Neural crest cell (in vitro differentiated cells): ENCODE results near the gene TRIP13. TPM values are rescaled to one million over a fixed set of nuclear protein-coding genes. Genes with fewer than 3 reads are reported as not detected.
A peak's percentile ranks its signal among the peaks of the same experiment; 100 is the strongest.
"Not testable (repeated sequence)": the region's sequence is repeated elsewhere in the genome, so short reads cannot be mapped to it uniquely, and the experiment has no call there.

ENCODE experiments used
- DNase-seq: peaks from one replicate; pipeline ENCODE4 v3.0.0; 2021; ENCODE audit warnings: low read depth, mixed read lengths, low spot score
- H3K27ac Mint-ChIP-seq: one replicate; pipeline ENCODE4 v1.8.0; 2021; ENCODE audit warnings: mild to moderate bottlenecking, mixed read lengths; ENCODE audit not compliant: unreplicated experiment
- H3K27me3 Mint-ChIP-seq: 2 replicates; pipeline ENCODE4 v1.8.0; 2021; ENCODE audit warnings: low read depth, mild to moderate bottlenecking, mixed read lengths
- H3K36me3 Mint-ChIP-seq: 2 replicates; pipeline ENCODE4 v1.8.0; 2021; ENCODE audit warnings: low read depth, mild to moderate bottlenecking, mixed read lengths
- H3K4me1 Mint-ChIP-seq: 2 replicates; pipeline ENCODE4 v1.8.0; 2021; ENCODE audit warnings: mixed read lengths
- H3K4me3 Mint-ChIP-seq: one replicate; pipeline ENCODE4 v1.8.0; 2021; ENCODE audit warnings: mild to moderate bottlenecking, mixed read lengths
- H3K9me3 Mint-ChIP-seq: 2 replicates; pipeline ENCODE4 v1.8.0; 2021; ENCODE audit warnings: mixed read lengths
- total RNA-seq: library from RNA; stranded (reverse); gene quantifications from 2 replicates; pipeline ENCODE4 v1.2.1, GENCODE V29; 2021
- TF ChIP-seq, protein P1 (sequence below): fragments of 200-600 bp; sonication (generic); conservative IDR thresholded peaks from 2 replicates; pipeline ENCODE4 v1.5.0; 2021; ENCODE audit warnings: antibody characterized with exemption, mild to moderate bottlenecking

TRIP13 gene
- total RNA-seq, 1 donor from 2014 or later: 32.6 TPM

DNA sequence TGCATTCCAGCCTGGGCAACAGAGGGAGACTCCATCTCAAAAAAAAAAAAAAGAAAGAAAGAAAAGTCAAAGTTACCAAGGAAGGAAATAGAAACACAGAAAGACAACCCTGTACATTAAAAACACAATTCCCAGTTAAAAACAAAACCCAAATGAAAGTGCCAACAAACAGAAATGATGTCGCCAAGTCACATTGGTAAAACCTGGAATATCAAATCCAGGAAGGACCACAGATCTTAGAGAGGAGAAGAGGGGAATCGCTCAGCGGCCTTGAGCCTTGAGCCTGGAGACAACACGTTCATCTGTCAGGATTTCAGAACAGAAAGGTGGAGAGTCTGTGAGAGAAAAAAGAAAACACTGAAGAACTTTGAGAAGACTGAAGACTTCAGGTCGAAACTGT lies 40.7 kb upstream of the TRIP13 start:
- H3K36me3 Mint-ChIP-seq: no peaks in the 10 kb centered on the region
- H3K27me3 Mint-ChIP-seq: peaks cover 13% of the 10 kb centered on the region
- H3K27ac Mint-ChIP-seq: no peak overlapping the region

DNA sequence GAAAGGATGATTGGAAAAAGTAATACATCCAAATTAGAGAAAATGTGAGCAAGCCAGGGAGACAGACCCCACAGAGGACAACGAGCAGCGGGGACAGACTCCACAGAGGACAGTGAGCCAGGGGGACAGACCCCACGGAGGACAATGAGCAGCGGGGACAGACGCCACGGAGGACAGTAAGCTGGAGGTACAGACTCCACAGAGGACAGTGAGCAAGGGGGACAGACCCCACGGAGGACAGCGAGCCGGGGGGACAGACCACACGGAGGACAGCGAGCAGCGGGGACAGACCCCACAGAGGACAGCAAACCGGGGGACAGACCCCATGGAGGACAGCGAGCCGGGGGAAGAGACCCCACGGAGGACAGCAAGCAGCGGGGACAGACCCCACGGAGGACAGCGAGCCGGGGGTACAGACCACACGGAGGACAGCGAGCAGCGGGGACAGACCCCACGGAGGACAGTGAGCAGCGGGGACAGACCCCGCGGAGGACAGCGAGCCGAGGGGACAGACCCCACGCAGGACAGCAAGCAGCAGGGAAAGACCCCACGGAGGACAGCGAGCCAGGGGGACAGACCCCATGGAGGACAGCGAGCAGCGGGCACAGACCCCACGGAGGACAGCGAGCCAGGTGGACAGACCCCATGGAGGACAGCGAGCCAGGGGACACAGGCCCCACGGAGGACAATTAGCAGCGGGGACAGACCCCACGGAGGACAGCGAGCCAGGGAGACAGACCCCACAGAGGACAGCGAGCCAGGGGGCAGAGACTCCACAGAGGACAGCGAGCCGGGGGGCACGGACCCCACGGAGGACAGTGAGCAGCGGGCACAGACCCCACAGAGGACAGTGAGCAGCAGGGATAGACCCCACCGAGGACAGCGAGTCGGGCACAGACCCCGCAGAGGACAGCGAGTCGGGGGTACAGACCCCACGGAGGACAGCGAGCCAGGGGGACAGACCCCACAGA lies 40.0 kb upstream of the TRIP13 start:
- TF ChIP-seq, protein P1, sequence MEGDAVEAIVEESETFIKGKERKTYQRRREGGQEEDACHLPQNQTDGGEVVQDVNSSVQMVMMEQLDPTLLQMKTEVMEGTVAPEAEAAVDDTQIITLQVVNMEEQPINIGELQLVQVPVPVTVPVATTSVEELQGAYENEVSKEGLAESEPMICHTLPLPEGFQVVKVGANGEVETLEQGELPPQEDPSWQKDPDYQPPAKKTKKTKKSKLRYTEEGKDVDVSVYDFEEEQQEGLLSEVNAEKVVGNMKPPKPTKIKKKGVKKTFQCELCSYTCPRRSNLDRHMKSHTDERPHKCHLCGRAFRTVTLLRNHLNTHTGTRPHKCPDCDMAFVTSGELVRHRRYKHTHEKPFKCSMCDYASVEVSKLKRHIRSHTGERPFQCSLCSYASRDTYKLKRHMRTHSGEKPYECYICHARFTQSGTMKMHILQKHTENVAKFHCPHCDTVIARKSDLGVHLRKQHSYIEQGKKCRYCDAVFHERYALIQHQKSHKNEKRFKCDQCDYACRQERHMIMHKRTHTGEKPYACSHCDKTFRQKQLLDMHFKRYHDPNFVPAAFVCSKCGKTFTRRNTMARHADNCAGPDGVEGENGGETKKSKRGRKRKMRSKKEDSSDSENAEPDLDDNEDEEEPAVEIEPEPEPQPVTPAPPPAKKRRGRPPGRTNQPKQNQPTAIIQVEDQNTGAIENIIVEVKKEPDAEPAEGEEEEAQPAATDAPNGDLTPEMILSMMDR: no peak
- DNase-seq: no peak
- no peak overlapping the region for H3K27ac Mint-ChIP-seq
- no peak overlapping the region for H3K4me3 Mint-ChIP-seq
- peaks cover 13% of the 10 kb centered on the region for H3K27me3 Mint-ChIP-seq
- no peaks in the 10 kb centered on the region for H3K36me3 Mint-ChIP-seq
- no peaks in the 10 kb centered on the region for H3K9me3 Mint-ChIP-seq
- H3K4me1 Mint-ChIP-seq: peaks cover 15% of the 10 kb centered on the region

More for the DNA sequence above, 40.7 kb upstream of the TRIP13 start:
- Mint-ChIP-seq H3K4me1 (peaks cover 15% of the 10 kb centered on the region), H3K9me3 (no peaks in the 10 kb centered on the region), H3K4me3 (no peak overlapping the region)
- DNase-seq: no peak
- TF ChIP-seq, protein P1: no peak

DNA sequence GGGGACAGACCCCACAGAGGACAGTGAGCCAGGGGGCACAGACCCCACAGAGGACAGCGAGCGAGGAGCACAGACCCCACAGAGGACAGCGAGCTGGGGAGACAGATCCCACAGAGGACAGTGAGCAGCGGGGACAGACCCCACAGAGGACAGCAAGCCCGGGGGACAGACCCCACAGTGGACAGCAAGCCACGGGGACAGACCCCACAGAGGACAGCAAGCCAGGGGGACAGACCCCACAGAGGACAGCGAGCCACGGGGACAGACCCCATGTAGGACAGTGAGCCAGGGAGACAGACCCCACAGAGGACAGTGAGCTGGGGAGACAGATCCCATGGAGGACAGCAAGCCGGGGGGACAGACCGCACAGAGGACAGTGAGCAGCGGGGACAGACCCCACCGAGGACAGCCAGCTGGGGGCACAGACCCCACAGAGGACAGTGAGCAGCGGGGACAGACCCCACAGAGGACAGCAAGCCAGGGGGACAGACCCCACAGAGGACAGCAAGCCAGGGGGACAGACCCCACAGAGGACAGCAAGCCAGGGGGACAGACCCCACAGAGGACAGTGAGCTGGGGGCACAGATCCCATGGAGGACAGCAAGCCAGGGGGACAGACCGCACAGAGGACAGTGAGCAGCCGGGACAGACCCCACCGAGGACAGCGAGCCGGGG lies 39.1 kb upstream of the TRIP13 start:
- H3K27me3 Mint-ChIP-seq: peaks cover 13% of the 10 kb centered on the region
- not testable (repeated sequence) for H3K4me3 Mint-ChIP-seq

DNA sequence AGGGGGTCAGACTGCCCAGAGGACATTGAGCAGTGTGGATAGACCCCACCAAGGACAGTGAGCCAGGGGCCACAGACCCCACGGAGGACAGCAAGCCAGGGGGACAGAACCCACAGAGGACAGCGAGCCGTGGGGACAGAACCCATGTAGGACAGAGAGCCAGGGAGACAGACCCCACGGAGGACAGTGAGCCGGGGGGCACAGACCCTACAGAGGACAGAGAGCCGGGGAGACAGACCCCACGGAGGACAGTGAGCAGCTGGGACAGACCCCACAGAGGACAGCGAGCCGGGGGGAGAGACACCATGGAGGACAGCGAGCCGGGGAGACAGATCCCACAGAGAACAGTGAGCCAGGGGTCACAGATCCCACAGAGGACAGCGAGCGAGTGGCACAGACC lies 38.5 kb upstream of the TRIP13 start:
- H3K36me3 Mint-ChIP-seq: no peaks in the 10 kb centered on the region
- peaks cover 13% of the 10 kb centered on the region for H3K27me3 Mint-ChIP-seq
- no peak overlapping the region for H3K4me3 Mint-ChIP-seq
- H3K4me1 Mint-ChIP-seq: peaks cover 15% of the 10 kb centered on the region
- TF ChIP-seq, protein P1: no peak
- no peaks in the 10 kb centered on the region for H3K9me3 Mint-ChIP-seq
- no peak overlapping the region for H3K27ac Mint-ChIP-seq
- no peak for DNase-seq

More for the DNA sequence above, 39.1 kb upstream of the TRIP13 start:
- peaks cover 15% of the 10 kb centered on the region for H3K4me1 Mint-ChIP-seq
- not testable (repeated sequence) for DNase-seq, H3K36me3 Mint-ChIP-seq, H3K9me3 Mint-ChIP-seq, H3K27ac Mint-ChIP-seq

DNA sequence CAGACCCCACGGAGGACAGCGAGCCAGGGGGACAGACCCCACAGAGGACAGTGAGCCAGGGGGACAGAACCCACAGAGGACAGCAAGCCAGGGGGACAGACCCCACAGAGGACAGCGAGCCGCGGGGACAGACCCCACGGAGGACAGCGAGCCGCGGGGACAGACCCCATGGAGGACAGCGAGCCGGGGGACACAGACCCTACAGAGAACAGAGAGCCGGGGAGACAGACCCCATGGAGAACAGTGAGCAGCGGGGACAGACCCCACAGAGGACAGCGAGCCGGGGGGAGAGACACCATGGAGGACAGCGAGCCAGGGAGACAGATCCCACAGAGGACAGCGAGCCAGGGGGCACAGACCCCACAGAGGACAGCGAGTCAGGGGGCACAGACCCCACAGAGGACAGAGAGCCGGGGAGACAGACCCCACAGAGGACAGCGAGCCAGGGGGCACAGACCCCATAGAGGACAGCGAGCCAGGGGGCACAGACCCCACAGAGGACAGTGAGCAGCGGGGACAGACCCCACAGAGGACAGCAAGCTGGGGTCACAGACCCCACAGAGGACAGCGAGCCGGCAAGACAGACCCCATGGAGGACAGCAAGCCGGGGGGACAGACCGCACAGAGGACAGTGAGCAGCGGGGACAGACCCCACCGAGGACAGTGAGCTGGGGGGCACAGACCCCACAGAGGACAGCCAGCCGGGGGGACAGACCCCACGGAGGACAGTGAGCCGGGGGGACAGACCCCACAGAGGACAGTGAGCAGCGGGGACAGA lies 37.5 kb upstream of the TRIP13 start:
- peaks cover 8% of the 10 kb centered on the region for H3K4me1 Mint-ChIP-seq
- H3K36me3 Mint-ChIP-seq: no peaks in the 10 kb centered on the region
- peaks cover 13% of the 10 kb centered on the region for H3K27me3 Mint-ChIP-seq
- no peak for DNase-seq
- H3K9me3 Mint-ChIP-seq: no peaks in the 10 kb centered on the region
- TF ChIP-seq, protein P1: no peak
- H3K27ac Mint-ChIP-seq: peak overlapping the region; percentile 79
- no peak overlapping the region for H3K4me3 Mint-ChIP-seq
